AG04449 (cell line): Measurements from ENCODE around the gene KSR1.

Experiments used
- CTCF ChIA-PET: fragments of 350-600 bp; formaldehyde crosslinking; extraction: SDS; loops from one replicate; lab custom pipeline; 2021; ENCODE audit warnings: antibody characterized with exemption; lab: Yijun Ruan, JAX
- POLR2A ChIA-PET: fragments of 400-600, 350-600 bp; formaldehyde crosslinking; extraction: SDS; loops from one replicate; lab custom pipeline; 2020; ENCODE audit warnings: antibody characterized with exemption, inconsistent platforms; lab: Yijun Ruan, JAX
- DNase-seq: peaks from one replicate; pipeline ENCODE4 v3.0.0-alpha.2; 2010; ENCODE audit warnings: low read depth, low spot score
- H3K4me3 ChIP-seq: 2 replicates; pipeline ENCODE4 v1.5.1; 2011; ENCODE audit warnings: low read depth, mild to moderate bottlenecking, control low read depth, low read length
- CTCF ChIP-seq: IDR thresholded peaks from one replicate; pipeline ENCODE4 v1.5.1; 2011; ENCODE audit warnings: mild to moderate bottlenecking, moderate library complexity, low read length, control low read depth, inconsistent platforms; ENCODE audit not compliant: insufficient read depth; ENCODE audit errors: missing control alignments

The KSR1 gene

GRCh38 chr17:27414271-27414670 lies 42.0 kb upstream of the KSR1 start:
- ChIA-PET POLR2A (no interaction called here), CTCF (interaction anchor here (0.9 to 3.8 kb wide), 3 partner anchors 17 to 187 kb away, joined by 3 to 24 read pairs (median 8); no protein-coding TSS in a partner anchor)
- no peak for DNase-seq
- no peak overlapping the region for H3K4me3 ChIP-seq
- TF ChIP-seq CTCF: no peak

GRCh38 chr17:27414694-27415093 lies 41.6 kb upstream of the KSR1 start:
- POLR2A ChIA-PET: no interaction called here
- TF ChIP-seq CTCF: no peak
- CTCF ChIA-PET: interaction anchor here (0.9 to 3.8 kb wide), 2 partner anchors 16 to 187 kb away, joined by 3 to 24 read pairs; no protein-coding TSS in a partner anchor
- no peak overlapping the region for H3K4me3 ChIP-seq
- DNase-seq: no peak

- TF ChIP-seq CTCF: no peak
- H3K4me3 ChIP-seq: no peak overlapping the region
- no peak for DNase-seq
- ChIA-PET POLR2A (no interaction called here), CTCF (interaction anchor here (0.9 to 3.8 kb wide), 2 partner anchors 16 to 186 kb away, joined by 3 to 24 read pairs; no protein-coding TSS in a partner anchor)
These were observed 41.0 kb upstream of the KSR1 start for GRCh38 chr17:27415120-27415795.

DNA sequence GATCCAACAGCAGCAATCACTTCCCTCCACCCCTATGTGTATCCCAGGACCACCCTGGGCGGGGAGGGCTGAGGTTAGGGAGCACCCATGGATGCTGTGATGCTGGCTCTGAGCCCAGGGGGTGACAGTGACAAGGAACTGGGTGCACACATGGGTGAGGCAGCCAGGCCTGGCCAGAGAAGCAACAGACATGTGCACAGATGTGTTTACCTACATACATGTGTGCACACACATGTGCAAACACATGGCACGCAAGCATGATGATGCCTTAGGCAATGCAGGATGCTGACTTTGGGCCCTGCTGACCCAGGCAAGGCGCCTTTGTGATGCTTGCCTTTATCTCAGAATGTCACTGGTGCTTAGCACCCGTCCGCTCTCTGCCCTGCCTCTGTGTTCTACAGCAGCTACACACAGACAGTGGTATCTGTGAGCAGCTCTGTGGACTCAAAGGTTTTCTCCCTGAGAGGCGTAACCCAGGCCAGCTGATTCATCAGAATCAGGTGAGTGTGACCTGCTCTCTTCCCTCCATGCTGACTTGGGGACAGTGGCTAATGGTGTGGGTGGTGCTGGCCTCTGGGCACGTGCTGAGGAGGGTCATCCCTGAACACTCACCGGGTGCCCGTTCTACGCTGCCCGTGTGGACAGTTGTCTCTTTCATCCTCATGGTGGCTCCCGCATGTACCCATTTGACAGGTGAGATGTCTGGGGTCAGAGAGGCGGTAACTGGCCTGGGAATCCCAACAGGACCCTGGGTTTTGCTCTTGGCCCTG lies 38.5 kb upstream of the KSR1 start:
- no peak for DNase-seq
- CTCF ChIA-PET: interaction anchor here (1.3 kb wide), 1 partner anchor 13 kb away, joined by 5 read pairs; no protein-coding TSS in a partner anchor
- POLR2A ChIA-PET: no interaction called here

DNA sequence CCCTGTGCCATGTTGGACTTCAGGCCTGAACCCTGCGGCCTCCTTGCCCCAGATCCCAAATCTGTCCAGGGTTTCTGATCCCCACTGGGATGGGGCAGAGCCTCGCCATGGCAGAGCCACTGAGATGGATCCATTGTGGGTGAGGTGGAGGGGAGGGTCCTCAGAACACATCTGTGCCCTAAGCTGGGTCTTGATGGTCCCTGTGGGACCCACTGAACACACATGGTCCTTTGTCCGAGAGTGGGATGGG lies 38.0 kb upstream of the KSR1 start:
- no peak for TF ChIP-seq CTCF
- ChIA-PET CTCF (interaction anchor here (1.3 kb wide), 1 partner anchor 13 kb away, joined by 5 read pairs; no protein-coding TSS in a partner anchor), POLR2A (no interaction called here)
- H3K4me3 ChIP-seq: no peak overlapping the region
- DNase-seq: no peak

More for the DNA sequence above, 38.5 kb upstream of the KSR1 start:
- H3K4me3 ChIP-seq: no peak overlapping the region
- no peak for TF ChIP-seq CTCF

DNA sequence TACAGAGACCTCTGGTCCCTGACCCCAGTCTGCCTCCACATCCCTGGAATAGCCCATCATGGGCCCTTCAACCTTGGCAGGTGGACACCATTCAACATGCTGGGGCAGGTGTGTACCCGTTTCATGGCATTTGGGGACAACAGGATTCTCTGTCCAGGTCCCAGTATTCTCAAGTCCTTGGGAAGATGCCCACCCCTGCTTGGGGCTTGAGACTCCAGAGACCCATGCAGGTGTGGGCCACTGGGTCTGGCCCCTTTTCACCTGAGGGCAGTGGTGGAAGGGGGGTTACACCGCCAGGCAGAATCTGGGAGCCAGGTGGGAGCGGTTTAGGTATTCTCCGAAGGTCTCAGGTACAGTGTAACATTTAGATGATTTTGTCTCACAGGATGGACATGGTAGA lies 37.1 kb upstream of the KSR1 start:
- ChIA-PET POLR2A (no interaction called here), CTCF (no interaction called here)
- no peak for DNase-seq
- no peak overlapping the region for H3K4me3 ChIP-seq
- no peak for TF ChIP-seq CTCF
